ENCODE measurements around the gene MEIG1. TPM values are rescaled to one million over a fixed set of nuclear protein-coding genes. Genes with fewer than 3 reads are reported as not detected.
A peak's percentile ranks its signal among the peaks of the same experiment; 100 is the strongest.
"Not testable (repeated sequence)": the region's sequence is repeated elsewhere in the genome, so short reads cannot be mapped to it uniquely, and the experiment has no call there.

Gene MEIG1
- total RNA-seq, 1 experiment from 2014 or later = 4.1 TPM

DNA sequence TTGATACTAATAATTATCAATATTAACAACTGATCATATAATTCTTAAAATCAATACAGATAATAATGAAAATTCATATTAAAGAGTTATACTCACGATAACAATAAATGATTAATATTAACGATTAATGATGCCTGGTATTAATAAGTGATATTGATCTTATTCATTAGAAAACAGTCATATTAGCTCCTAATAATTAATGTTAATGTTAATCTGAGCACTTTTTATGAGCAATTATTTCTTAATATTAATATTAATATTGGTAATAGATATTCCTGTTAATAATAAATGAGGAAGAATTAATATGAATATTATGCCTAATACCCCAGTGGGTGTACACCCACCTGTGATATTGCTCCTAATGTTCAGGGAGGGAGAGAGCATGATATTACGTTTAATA lies 23.6 kb downstream of the MEIG1 start:
- H3K9me3 ChIP-seq (ENCODE audit: insufficient read depth, low read depth) = no peaks in the 10 kb centered on the region
- ChIA-PET POLR2A (ENCODE audit: unreplicated experiment) (no interaction called here), CTCF (no interaction called here)
- H3K9me2 ChIP-seq (ENCODE audit: insufficient read depth) = no peaks in the 10 kb centered on the region
- no peak for DNase-seq
- H3K36me3 ChIP-seq (ENCODE audit: low read depth) = no peaks in the 10 kb centered on the region
- no peak overlapping the region for H3K27ac ChIP-seq
- H3K4me1 ChIP-seq (replicated peaks; ENCODE audit: insufficient read depth) = no peaks in the 10 kb centered on the region
- no peak overlapping the region for H3K4me2 ChIP-seq
- no peak overlapping the region for H3K4me3 ChIP-seq
- no TSS peak for BruUV-seq (replicated peaks)
- H2AFZ ChIP-seq = no peak overlapping the region
- intact Hi-C loops (cut with micrococcal nuclease; ENCODE audit: unreplicated experiment) = no loop called here
- H3K27me3 ChIP-seq (ENCODE audit: insufficient read depth, low read depth) = no peaks in the 10 kb centered on the region
- H3K79me2 ChIP-seq (ENCODE audit: low read depth) = no peaks in the 10 kb centered on the region
- H3F3A ChIP-seq (ENCODE audit: insufficient read depth, low read depth) = no peaks in the 10 kb centered on the region
- TF ChIP-seq, protein P1, sequence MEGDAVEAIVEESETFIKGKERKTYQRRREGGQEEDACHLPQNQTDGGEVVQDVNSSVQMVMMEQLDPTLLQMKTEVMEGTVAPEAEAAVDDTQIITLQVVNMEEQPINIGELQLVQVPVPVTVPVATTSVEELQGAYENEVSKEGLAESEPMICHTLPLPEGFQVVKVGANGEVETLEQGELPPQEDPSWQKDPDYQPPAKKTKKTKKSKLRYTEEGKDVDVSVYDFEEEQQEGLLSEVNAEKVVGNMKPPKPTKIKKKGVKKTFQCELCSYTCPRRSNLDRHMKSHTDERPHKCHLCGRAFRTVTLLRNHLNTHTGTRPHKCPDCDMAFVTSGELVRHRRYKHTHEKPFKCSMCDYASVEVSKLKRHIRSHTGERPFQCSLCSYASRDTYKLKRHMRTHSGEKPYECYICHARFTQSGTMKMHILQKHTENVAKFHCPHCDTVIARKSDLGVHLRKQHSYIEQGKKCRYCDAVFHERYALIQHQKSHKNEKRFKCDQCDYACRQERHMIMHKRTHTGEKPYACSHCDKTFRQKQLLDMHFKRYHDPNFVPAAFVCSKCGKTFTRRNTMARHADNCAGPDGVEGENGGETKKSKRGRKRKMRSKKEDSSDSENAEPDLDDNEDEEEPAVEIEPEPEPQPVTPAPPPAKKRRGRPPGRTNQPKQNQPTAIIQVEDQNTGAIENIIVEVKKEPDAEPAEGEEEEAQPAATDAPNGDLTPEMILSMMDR (conservative IDR thresholded peaks at IDR 0.05) = no peak
- no peak for TF ChIP-seq EZH2 (IDR thresholded peaks at IDR 0.05; ENCODE audit: low read depth)
- H4K20me1 ChIP-seq (ENCODE audit: insufficient read depth) = no peaks in the 10 kb centered on the region

DNA sequence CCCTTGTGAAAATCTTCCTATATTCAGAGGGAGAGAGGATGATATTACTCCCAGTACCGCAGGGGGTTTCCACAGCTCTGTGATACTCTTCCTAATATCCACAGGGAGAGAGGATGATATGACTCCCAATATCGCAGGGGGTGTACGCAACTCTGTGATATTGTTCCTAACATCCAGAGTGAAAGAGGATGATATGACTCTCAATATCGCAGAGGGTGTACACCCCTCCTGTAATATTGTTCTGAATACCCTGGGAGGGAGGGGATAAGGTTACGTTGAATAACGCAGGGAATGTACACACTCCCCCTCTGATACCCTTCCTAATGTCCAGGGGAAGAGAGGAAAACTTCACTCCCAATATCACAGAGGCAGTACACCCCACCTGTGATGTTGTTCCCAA lies 30.4 kb downstream of the MEIG1 start:
- POLR2A ChIA-PET (ENCODE audit: unreplicated experiment); DNase-seq; CTCF ChIA-PET; H4K20me1 ChIP-seq (ENCODE audit: insufficient read depth); H2AFZ ChIP-seq; BruUV-seq (replicated peaks); H3K9me3 ChIP-seq (ENCODE audit: insufficient read depth, low read depth); H3K36me3 ChIP-seq (ENCODE audit: low read depth); H3K27ac ChIP-seq; H3K27me3 ChIP-seq (ENCODE audit: insufficient read depth, low read depth); H3K4me2 ChIP-seq; H3K9me2 ChIP-seq (ENCODE audit: insufficient read depth); H3K4me3 ChIP-seq; H3K79me2 ChIP-seq (ENCODE audit: low read depth); H3F3A ChIP-seq (ENCODE audit: insufficient read depth, low read depth); intact Hi-C loops (cut with micrococcal nuclease; ENCODE audit: unreplicated experiment): not testable (repeated sequence)
- H3K4me1 ChIP-seq (replicated peaks; ENCODE audit: insufficient read depth) = peaks cover 13% of the 10 kb centered on the region

DNA sequence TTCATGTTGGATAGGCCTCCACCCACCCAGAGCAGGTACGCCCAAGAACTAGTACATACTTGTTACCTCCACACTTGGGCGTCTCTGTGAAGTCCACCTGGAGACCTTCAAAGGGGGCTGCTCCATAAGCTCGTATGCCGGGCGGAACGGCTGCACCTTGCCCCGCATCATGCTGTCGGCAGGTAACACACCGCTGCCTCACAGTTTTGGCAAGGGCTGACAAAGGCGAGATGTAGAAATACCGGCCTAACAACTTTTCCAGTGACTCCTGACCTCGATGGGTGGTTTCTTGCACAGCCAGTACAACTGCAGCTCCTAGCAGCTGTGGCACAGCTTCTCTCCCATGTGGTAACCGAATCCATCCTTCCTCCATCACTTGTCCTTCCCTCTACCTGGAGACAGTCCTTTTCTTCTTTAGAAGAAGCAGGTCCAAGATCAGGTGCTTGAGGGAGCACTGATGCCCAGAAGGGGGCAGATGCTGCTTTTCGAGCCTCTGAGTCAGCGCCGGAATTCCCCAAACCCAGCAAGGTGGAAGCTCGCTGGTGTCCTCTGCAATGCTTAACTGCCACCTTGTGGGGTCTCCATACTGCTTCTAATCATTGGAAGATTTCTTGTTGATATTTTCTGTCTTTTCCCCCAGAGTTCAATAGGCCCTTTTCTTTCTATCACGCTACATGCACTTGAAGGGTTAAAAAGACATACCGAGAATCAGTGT lies 32.0 kb downstream of the MEIG1 start:
- H3K27me3 ChIP-seq (ENCODE audit: insufficient read depth, low read depth); H3F3A ChIP-seq (ENCODE audit: insufficient read depth, low read depth); H4K20me1 ChIP-seq (ENCODE audit: insufficient read depth); H3K9me2 ChIP-seq (ENCODE audit: insufficient read depth); H2AFZ ChIP-seq; H3K36me3 ChIP-seq (ENCODE audit: low read depth); H3K9me3 ChIP-seq (ENCODE audit: insufficient read depth, low read depth); BruUV-seq (replicated peaks); H3K79me2 ChIP-seq (ENCODE audit: low read depth): not testable (repeated sequence)
- peaks cover 13% of the 10 kb centered on the region for H3K4me1 ChIP-seq (replicated peaks; ENCODE audit: insufficient read depth)
- TF ChIP-seq, protein P1 (conservative IDR thresholded peaks at IDR 0.05) = peak; percentile 44
- intact Hi-C loops (cut with micrococcal nuclease; ENCODE audit: unreplicated experiment) = loop anchor here (1.0 kb wide), 2 partner anchors 93 to 115 kb away; no protein-coding TSS in a partner anchor
- CTCF ChIA-PET = interaction anchor here (0.6 kb wide), 1 partner anchor 37 kb away, joined by 3 read pairs; no protein-coding TSS in a partner anchor
- H3K4me2 ChIP-seq = peak overlapping the region; percentile 69
- H3K27ac ChIP-seq = peak overlapping the region; percentile 41; the same call in 1 of the 2 replicates
- peak overlapping the region; percentile 24; the same call in 1 of the 2 replicates for H3K4me3 ChIP-seq
- POLR2A ChIA-PET (ENCODE audit: unreplicated experiment) = interaction anchor here (0.6 kb wide), 1 partner anchor 113 kb away, joined by 3 read pairs; no protein-coding TSS in a partner anchor
- peak; percentile 56 to 70 for DNase-seq

DNA sequence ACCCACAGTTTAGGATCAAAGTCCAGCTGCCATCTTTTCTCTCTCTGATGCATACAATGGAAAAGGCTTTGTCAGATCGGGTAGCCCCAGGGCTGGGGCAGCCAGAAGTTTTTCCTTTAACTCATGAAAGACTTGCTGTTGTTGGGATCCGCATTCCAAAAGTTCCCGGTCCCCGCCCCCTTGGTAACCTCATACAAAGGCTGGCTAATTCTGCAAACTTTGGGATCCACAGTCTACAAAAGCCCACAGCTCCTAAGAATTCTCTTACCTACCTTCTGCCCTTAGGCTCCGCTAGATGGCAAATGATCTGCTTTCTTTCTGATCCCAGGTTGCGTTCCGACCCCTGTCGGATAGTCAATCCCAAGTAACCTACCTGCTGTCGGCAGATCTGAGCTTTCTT lies 33.1 kb downstream of the MEIG1 start:
- CTCF ChIA-PET = interaction anchor here (1.3 kb wide), 1 partner anchor 113 kb away, joined by 4 read pairs; no protein-coding TSS in a partner anchor
- H3K9me3 ChIP-seq (ENCODE audit: insufficient read depth, low read depth); H3K27me3 ChIP-seq (ENCODE audit: insufficient read depth, low read depth); BruUV-seq (replicated peaks); H3K27ac ChIP-seq; DNase-seq; H3K36me3 ChIP-seq (ENCODE audit: low read depth); H3K4me2 ChIP-seq; H3F3A ChIP-seq (ENCODE audit: insufficient read depth, low read depth); intact Hi-C loops (cut with micrococcal nuclease; ENCODE audit: unreplicated experiment); H3K79me2 ChIP-seq (ENCODE audit: low read depth); POLR2A ChIA-PET (ENCODE audit: unreplicated experiment); H2AFZ ChIP-seq; H3K4me3 ChIP-seq; H4K20me1 ChIP-seq (ENCODE audit: insufficient read depth); H3K9me2 ChIP-seq (ENCODE audit: insufficient read depth): not testable (repeated sequence)
- peaks cover 13% of the 10 kb centered on the region for H3K4me1 ChIP-seq (replicated peaks; ENCODE audit: insufficient read depth)

GRCh38 chr10:14993500-14994455 lies 34.6 kb downstream of the MEIG1 start:
- intact Hi-C loops (cut with micrococcal nuclease; ENCODE audit: unreplicated experiment); H3K9me2 ChIP-seq (ENCODE audit: insufficient read depth); H3K4me3 ChIP-seq; DNase-seq; H3F3A ChIP-seq (ENCODE audit: insufficient read depth, low read depth); POLR2A ChIA-PET (ENCODE audit: unreplicated experiment); H3K4me2 ChIP-seq; H3K36me3 ChIP-seq (ENCODE audit: low read depth); H3K79me2 ChIP-seq (ENCODE audit: low read depth); H3K27me3 ChIP-seq (ENCODE audit: insufficient read depth, low read depth); H3K9me3 ChIP-seq (ENCODE audit: insufficient read depth, low read depth); H2AFZ ChIP-seq; H3K27ac ChIP-seq; BruUV-seq (replicated peaks); H4K20me1 ChIP-seq (ENCODE audit: insufficient read depth): not testable (repeated sequence)
- CTCF ChIA-PET = interaction anchor here (1.3 kb wide), 1 partner anchor 112 kb away, joined by 4 read pairs; no protein-coding TSS in a partner anchor
- peaks cover 13% of the 10 kb centered on the region for H3K4me1 ChIP-seq (replicated peaks; ENCODE audit: insufficient read depth)
